ENCODE measurements around the gene AHDC1.

- TF ChIP-seq CTCF (IDR thresholded peaks at IDR 0.05) = no peak
- TF ChIP-seq, protein P1, sequence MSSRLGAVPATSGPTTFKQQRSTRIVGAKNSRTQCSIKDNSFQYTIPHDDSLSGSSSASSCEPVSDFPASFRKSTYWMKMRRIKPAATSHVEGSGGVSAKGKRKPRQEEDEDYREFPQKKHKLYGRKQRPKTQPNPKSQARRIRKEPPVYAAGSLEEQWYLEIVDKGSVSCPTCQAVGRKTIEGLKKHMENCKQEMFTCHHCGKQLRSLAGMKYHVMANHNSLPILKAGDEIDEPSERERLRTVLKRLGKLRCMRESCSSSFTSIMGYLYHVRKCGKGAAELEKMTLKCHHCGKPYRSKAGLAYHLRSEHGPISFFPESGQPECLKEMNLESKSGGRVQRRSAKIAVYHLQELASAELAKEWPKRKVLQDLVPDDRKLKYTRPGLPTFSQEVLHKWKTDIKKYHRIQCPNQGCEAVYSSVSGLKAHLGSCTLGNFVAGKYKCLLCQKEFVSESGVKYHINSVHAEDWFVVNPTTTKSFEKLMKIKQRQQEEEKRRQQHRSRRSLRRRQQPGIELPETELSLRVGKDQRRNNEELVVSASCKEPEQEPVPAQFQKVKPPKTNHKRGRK (CRISPR knock-in tag; IDR thresholded peaks at IDR 0.05; ENCODE audit: borderline replicate concordance) = no peak
- no peak for TF ChIP-seq E2F5 (CRISPR knock-in tag; IDR thresholded peaks at IDR 0.05)
- no peak for TF ChIP-seq NFE2L1 (CRISPR knock-in tag; IDR thresholded peaks at IDR 0.05)
- TF ChIP-seq TCF7 (CRISPR knock-in tag; IDR thresholded peaks at IDR 0.05; ENCODE audit: low read depth) = no peak
- no peak for TF ChIP-seq CREM (CRISPR knock-in tag; IDR thresholded peaks at IDR 0.05)
- TF ChIP-seq ESRRA (CRISPR knock-in tag; IDR thresholded peaks at IDR 0.05; ENCODE audit: borderline replicate concordance) = no peak
- TF ChIP-seq MAX (CRISPR knock-in tag; IDR thresholded peaks at IDR 0.05) = no peak
Observed at GRCh38 chr1:27515626-27516025, 88.3 kb downstream of the AHDC1 start.

All from WTC11 (cell line).